IMR-90 (cell line): ENCODE data around the gene GNB5. TPM values are rescaled to one million over a fixed set of nuclear protein-coding genes. Genes with fewer than 3 reads are reported as not detected.
A peak's percentile ranks its signal among the peaks of the same experiment; 100 is the strongest.

Experiments
- ATAC-seq: fragments of 200-7000 bp; cut with Tn5 transposase; 2 replicates; pipeline ENCODE4 v1.9.1; 2020; ENCODE audit warnings: low read depth, mild to moderate bottlenecking, moderate library complexity
- BruUV-seq: library from RNA; stranded (reverse); fragments of 400-500 nt; replicated peaks from 2 replicates; lab custom pipeline; 2021; lab: Mats Ljungman, UMichigan
- CTCF ChIA-PET: fragments of 300-600 bp; formaldehyde crosslinking; extraction: SDS; loops from one replicate; lab custom pipeline; 2021; ENCODE audit warnings: antibody characterized with exemption; lab: Yijun Ruan, JAX
- POLR2A ChIA-PET: fragments of 300-600 bp; sonication (Branson Sonifier 250); formaldehyde crosslinking; loops from one replicate; lab custom pipeline; 2022; ENCODE audit warnings: antibody characterized with exemption; ENCODE audit not compliant: unreplicated experiment; lab: Charles Lee
- DNase-seq: peaks from one replicate; pipeline ENCODE4 v3.0.0; 2013
- H2AFZ ChIP-seq: replicated peaks from 2 replicates; pipeline ENCODE3; 2013; ENCODE audit warnings: low read length, mild to moderate bottlenecking; ENCODE audit not compliant: poor library complexity
- H2AK5ac ChIP-seq: 2 replicates; pipeline ENCODE4 v1.6.1; 2013; ENCODE audit warnings: low read depth, low read length, inconsistent platforms
- H2AK9ac ChIP-seq: replicated peaks from 2 replicates; pipeline ENCODE3; 2013; ENCODE audit warnings: mild to moderate bottlenecking, low read depth, low read length, moderate library complexity; ENCODE audit not compliant: poor library complexity
- H2BK120ac ChIP-seq: 2 replicates; pipeline ENCODE4 v1.6.1; 2013; ENCODE audit warnings: low read depth, low read length, inconsistent platforms
- H2BK15ac ChIP-seq: 3 replicates; pipeline ENCODE4 v1.6.1; 2013; ENCODE audit warnings: low read depth, low read length, inconsistent platforms
- H2BK20ac ChIP-seq: 2 replicates; pipeline ENCODE4 v1.6.1; 2013; ENCODE audit warnings: low read depth, mild to moderate bottlenecking, inconsistent platforms, low read length, moderate library complexity
- H2BK5ac ChIP-seq: 2 replicates; pipeline ENCODE4 v1.6.1; 2013; ENCODE audit warnings: mild to moderate bottlenecking, low read depth, low read length, inconsistent platforms; ENCODE audit not compliant: poor library complexity, severe bottlenecking
- H3K14ac ChIP-seq: replicated peaks from 2 replicates; pipeline ENCODE4 v1.6.1; 2013; ENCODE audit warnings: low read depth, low read length, inconsistent platforms
- H3K18ac ChIP-seq: 2 replicates; pipeline ENCODE4 v1.6.1; 2013; ENCODE audit warnings: low read depth, low read length, control low read depth
- H3K23ac ChIP-seq: 2 replicates; pipeline ENCODE4 v1.6.1; 2013; ENCODE audit warnings: low read depth, low read length, inconsistent platforms
- H3K27ac ChIP-seq: 2 replicates; pipeline ENCODE4 v1.5.1; 2013; ENCODE audit warnings: mild to moderate bottlenecking, control low read depth, low read length; ENCODE audit not compliant: insufficient read depth
- H3K27me3 ChIP-seq: 2 replicates; pipeline ENCODE4 v1.6.1; 2013; ENCODE audit warnings: low read length; ENCODE audit not compliant: control insufficient read depth, insufficient read depth
- H3K36me3 ChIP-seq: 2 replicates; pipeline ENCODE4 v1.6.1; 2013; ENCODE audit warnings: low read length, mixed read lengths; ENCODE audit not compliant: control insufficient read depth, insufficient read depth
- H3K4ac ChIP-seq: 2 replicates; pipeline ENCODE4 v1.6.1; 2013; ENCODE audit warnings: low read depth, low read length, inconsistent platforms
- H3K4me1 ChIP-seq: 2 replicates; pipeline ENCODE4 v1.6.1; 2013; ENCODE audit warnings: low read length, mixed read lengths; ENCODE audit not compliant: control insufficient read depth, insufficient read depth
- H3K4me2 ChIP-seq: 2 replicates; pipeline ENCODE4 v1.6.1; 2013; ENCODE audit warnings: low read depth, mild to moderate bottlenecking, control low read depth, low read length, moderate library complexity
- H3K4me3 ChIP-seq: 2 replicates; pipeline ENCODE4 v1.5.1; 2013; ENCODE audit warnings: low read depth, mild to moderate bottlenecking, control low read depth, low read length, moderate library complexity; ENCODE audit not compliant: insufficient read depth
- H3K56ac ChIP-seq: 2 replicates; pipeline ENCODE4 v1.6.1; 2013; ENCODE audit warnings: low read length, inconsistent platforms; ENCODE audit not compliant: insufficient read depth; ENCODE audit errors: extremely low read depth
- H3K79me1 ChIP-seq, 2 experiments: 2 replicates each; pipeline ENCODE4 v1.6.1; 2013; ENCODE audit warnings: low read length in 2 of 2, inconsistent platforms in 1 of 2, low read depth in 1 of 2
- H3K9ac ChIP-seq: 2 replicates; pipeline ENCODE4 v1.6.1; 2013; ENCODE audit warnings: low read depth, low read length, control low read depth
- H3K9me1 ChIP-seq: 2 replicates; pipeline ENCODE4 v1.6.1; 2013; ENCODE audit warnings: low read length, inconsistent platforms; ENCODE audit not compliant: insufficient read depth
- H3K9me3 ChIP-seq: 2 replicates; pipeline ENCODE4 v1.6.1; 2013; ENCODE audit warnings: low read length; ENCODE audit not compliant: control insufficient read depth, insufficient read depth
- H4K20me1 ChIP-seq: 2 replicates; pipeline ENCODE4 v1.6.1; 2013; ENCODE audit warnings: low read length, inconsistent platforms; ENCODE audit not compliant: insufficient read depth
- H4K5ac ChIP-seq: 2 replicates; pipeline ENCODE4 v1.6.1; 2013; ENCODE audit warnings: mild to moderate bottlenecking, low read depth, low read length, control low read depth
- H4K8ac ChIP-seq, 2 experiments: 2 replicates each; pipeline ENCODE4 v1.6.1; 2013; ENCODE audit warnings: low read depth in 2 of 2, low read length in 2 of 2, control low read depth in 1 of 2, inconsistent platforms in 1 of 2
- H4K91ac ChIP-seq: 2 replicates; pipeline ENCODE4 v1.6.1; 2013; ENCODE audit warnings: low read depth, low read length, inconsistent platforms; ENCODE audit not compliant: insufficient read depth
- CHD1 ChIP-seq: IDR thresholded peaks from 2 replicates; pipeline ENCODE4 v1.6.1; 2012; ENCODE audit warnings: low read depth, low read length, improper control_type of control experiment
- FOS ChIP-seq: fragments of 150-350 bp; IDR thresholded peaks from 2 replicates; pipeline ENCODE4 v1.6.1; 2016; ENCODE audit warnings: low read depth, low read length
- NFE2L2 ChIP-seq: fragments of 150-350 bp; IDR thresholded peaks from 2 replicates; pipeline ENCODE4 v1.6.1; 2016; ENCODE audit warnings: low read depth, mild to moderate bottlenecking, low read length
- POLR2A ChIP-seq: IDR thresholded peaks from 2 replicates; pipeline ENCODE4 v1.6.1; 2012; ENCODE audit warnings: mild to moderate bottlenecking, low read depth, low read length
- RAD21 ChIP-seq: IDR thresholded peaks from 2 replicates; pipeline ENCODE4 v1.6.1; 2012; ENCODE audit warnings: low read length, improper control_type of control experiment
- RCOR1 ChIP-seq: IDR thresholded peaks from 2 replicates; pipeline ENCODE4 v1.6.1; 2012; ENCODE audit warnings: mild to moderate bottlenecking, low read length, improper control_type of control experiment; ENCODE audit not compliant: insufficient replicate concordance
- SMC3 ChIP-seq: fragments of 150-350 bp; IDR thresholded peaks from 2 replicates; pipeline ENCODE4 v1.6.1; 2016; ENCODE audit warnings: low read depth, mild to moderate bottlenecking, antibody characterized with exemption, low read length, moderate library complexity
- USF2 ChIP-seq: fragments of 150-350 bp; IDR thresholded peaks from 2 replicates; pipeline ENCODE4 v1.6.1; 2017; ENCODE audit warnings: mild to moderate bottlenecking, antibody characterized with exemption, low read length, low read depth
- WGBS, 2 experiments: methylation state at CpG; one replicate each; pipeline versions ENCODE4 v1.1.5 to v1.1.7; 2013; ENCODE audit warnings: missing lambda C conversion rate in 2 of 2; ENCODE audit not compliant: insufficient read length in 1 of 2; ENCODE audit errors: extremely low coverage in 2 of 2; 5-methylcytosine and 5-hydroxymethylcytosine counted together
- dilution Hi-C: fragments of 300-500 bp; cut with HindIII; formaldehyde crosslinking; loops from one replicate; pipeline ENCODE4 v1.14.3; 2018; ENCODE audit warnings: low sequenced_read_pairs; ENCODE audit not compliant: unreplicated experiment
- in situ Hi-C: fragments of 300-500 bp; cut with MboI; formaldehyde crosslinking; loops from 3 replicates; pipeline ENCODE4 v1.14.3; 2019; ENCODE audit warnings: low sequenced_read_pairs, inconsistent platforms, mixed read lengths
- intact Hi-C: fragments of 100-400 bp; cut with micrococcal nuclease; formaldehyde crosslinking; loops from 2 replicates; pipeline ENCODE4 v1.10.0; 2022
- polyA plus RNA-seq, 3 experiments: library from polyadenylated mRNA; depleted of rRNA; stranded (reverse); fragments of >200 nt; gene quantifications; 2 replicates each; pipeline ENCODE4 v1.2.3, GENCODE V29; 2012; ENCODE audit warnings: low replicate concordance in 1 of 3
- total RNA-seq: library from RNA; depleted of rRNA; stranded (reverse); fragments of >200 nt; gene quantifications from 2 replicates; pipeline ENCODE4 v1.2.3, GENCODE V29; 2012

Gene GNB5
- total and polyA plus RNA-seq, 2 of the 4 experiments (the other 2 are of a cell fraction): 27.7 to 33.2 TPM

GRCh38 chr15:52112203-52112750 is 78.9 kb downstream of the GNB5 start:
- no peak overlapping the region for H3K56ac ChIP-seq
- peak overlapping the region; percentile 92 for H2AFZ ChIP-seq
- H3K79me1 ChIP-seq: no peaks in the 10 kb centered on the region
- POLR2A ChIA-PET: no interaction called here
- peak overlapping the region; percentile 80 for H2AK9ac ChIP-seq
- H2BK20ac ChIP-seq: no peak overlapping the region
- no peak overlapping the region for H2BK5ac ChIP-seq
- no peak overlapping the region for H3K18ac ChIP-seq
- H3K4me1 ChIP-seq: peaks cover 4% of the 10 kb centered on the region
- ATAC-seq (peak; percentile 44), DNase-seq (no peak)
- dilution Hi-C loops: no loop called here
- no peaks in the 10 kb centered on the region for H3K36me3 ChIP-seq
- H4K8ac ChIP-seq: no peak overlapping the region
- no peak overlapping the region for H3K4ac ChIP-seq
- no peak overlapping the region for H4K5ac ChIP-seq
- H3K4me3 ChIP-seq: peak overlapping the region; percentile 36
- peaks cover 34% of the 10 kb centered on the region for H3K27me3 ChIP-seq
- no peak overlapping the region for H2BK120ac ChIP-seq
- 18% methylated on average over 23 of the region's 61 CpGs; no CpG with 5 or more reads in 1 of the 2 experiments for WGBS, 2 experiments
- H3K23ac ChIP-seq: no peak overlapping the region
- CTCF ChIA-PET: no interaction called here
- no peak overlapping the region for H3K27ac ChIP-seq
- H2BK15ac ChIP-seq: no peak overlapping the region
- H3K9ac ChIP-seq: no peak overlapping the region
- intact Hi-C loops: no loop called here
- no TSS peak for BruUV-seq
- TF ChIP-seq SMC3: no peak
- no peak for TF ChIP-seq FOS
- no peak for TF ChIP-seq NFE2L2
- no peak for TF ChIP-seq POLR2A
- TF ChIP-seq RCOR1: no peak
- no peak for TF ChIP-seq USF2
- no peak for TF ChIP-seq CHD1
- TF ChIP-seq RAD21: no peak
- no peaks in the 10 kb centered on the region for H3K9me3 ChIP-seq
- in situ Hi-C loops: no loop called here
- no peak overlapping the region for H3K14ac ChIP-seq
- no peaks in the 10 kb centered on the region for H4K20me1 ChIP-seq
- H3K9me1 ChIP-seq: no peaks in the 10 kb centered on the region
- peak overlapping the region; percentile 83 for H3K4me2 ChIP-seq
- no peak overlapping the region for H4K91ac ChIP-seq
- H2AK5ac ChIP-seq: no peak overlapping the region
